T1000 (cell line): ENCODE measurements around the gene DNM3.

Experiments used
- DNase-seq: peaks from one replicate; lab custom pipeline; 2025; ENCODE audit warnings: mixed read lengths; lab: John Stamatoyannopoulos, UW

DNM3 gene

DNA sequence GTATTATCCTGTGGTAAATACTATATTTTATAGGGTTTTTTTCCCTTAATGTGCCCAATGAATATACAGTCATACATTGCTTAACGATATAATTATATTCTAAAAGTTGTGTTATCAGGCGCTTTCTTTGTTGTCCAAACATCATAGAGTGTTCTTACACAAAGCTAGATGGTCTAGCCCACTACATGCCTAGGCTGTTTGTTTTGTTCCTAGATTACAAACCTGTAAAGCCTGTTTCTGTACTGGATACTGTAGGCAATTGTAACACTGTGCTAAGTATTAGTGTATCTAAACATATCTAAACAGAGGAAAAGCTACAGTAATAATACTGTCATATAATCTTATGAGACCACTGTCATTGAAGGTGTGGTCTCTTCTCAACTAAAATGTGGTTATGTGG lies 336.6 kb downstream of the DNM3 start:
- no peak for DNase-seq

- no peak for DNase-seq
These were observed 337.6 kb downstream of the DNM3 start for GRCh38 chr1:172178886-172179285.

GRCh38 chr1:172179918-172180317 lies 338.6 kb downstream of the DNM3 start:
- no peak for DNase-seq

- DNase-seq, result no peak
These were observed 339.4 kb downstream of the DNM3 start for GRCh38 chr1:172180501-172181285.

- DNase-seq, result no peak
These were observed 343.4 kb downstream of the DNM3 start for GRCh38 chr1:172184506-172185191.

GRCh38 chr1:172185211-172185610 lies 343.9 kb downstream of the DNM3 start:
- DNase-seq, result no peak

DNA sequence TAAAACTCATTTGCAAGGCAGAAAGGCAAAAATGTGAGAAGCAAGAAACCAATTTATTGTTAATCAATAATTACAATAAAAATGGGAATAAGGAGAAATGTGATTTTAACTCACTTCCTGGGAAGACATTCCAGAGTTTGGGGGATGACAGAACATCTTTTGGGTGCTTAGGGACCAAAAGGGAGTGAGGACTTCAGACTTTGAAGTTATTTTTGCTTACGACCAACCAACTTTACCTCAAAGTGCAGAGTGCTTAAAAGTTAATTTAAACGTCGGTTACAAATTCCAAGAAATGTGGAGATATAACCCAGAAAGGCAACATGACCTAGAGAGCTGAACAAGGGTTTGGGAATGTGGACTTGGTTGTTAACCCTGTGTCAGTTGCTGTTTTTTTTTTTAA lies 344.7 kb downstream of the DNM3 start:
- DNase-seq, result no peak

GRCh38 chr1:172201572-172201971 lies 360.3 kb downstream of the DNM3 start:
- no peak for DNase-seq

DNA sequence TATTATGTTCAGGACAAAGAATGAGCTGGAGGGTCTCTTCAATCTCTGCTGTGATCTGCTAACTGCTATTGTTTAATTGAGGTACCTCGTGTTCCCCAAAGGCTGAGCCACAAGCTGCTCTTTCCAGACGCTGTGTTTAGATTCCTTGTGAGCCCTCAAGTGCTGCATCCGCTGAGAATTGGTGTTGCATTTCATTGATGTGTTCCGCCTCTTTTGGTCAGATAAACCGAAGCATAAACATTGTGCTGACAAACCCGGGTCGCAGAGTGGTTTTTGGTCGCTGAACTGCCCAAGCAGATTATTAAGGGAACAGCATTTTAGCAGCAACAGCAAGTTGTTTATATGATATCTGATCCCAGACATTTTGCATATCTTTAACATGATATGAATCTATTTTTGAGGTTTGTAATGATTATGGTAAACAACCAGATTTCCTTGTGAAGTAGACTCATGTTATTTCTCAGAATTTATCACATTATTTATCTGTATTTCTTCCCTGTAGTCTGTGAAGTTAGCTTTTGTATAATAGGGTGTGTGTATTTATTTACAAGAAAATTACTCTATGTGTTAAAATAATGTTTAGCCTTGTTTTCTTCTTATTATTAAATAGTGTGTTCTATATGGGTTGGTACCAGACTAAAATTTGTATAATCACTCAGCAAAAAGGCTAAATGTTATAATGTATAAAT lies 362.0 kb downstream of the DNM3 start:
- no peak for DNase-seq

- no peak for DNase-seq
These were observed 362.6 kb downstream of the DNM3 start for GRCh38 chr1:172203902-172204301.

GRCh38 chr1:172206256-172206655 lies 365.0 kb downstream of the DNM3 start:
- DNase-seq, result no peak

GRCh38 chr1:172208635-172209034 lies 367.3 kb downstream of the DNM3 start:
- DNase-seq, result no peak

- DNase-seq, result no peak
These were observed 369.9 kb downstream of the DNM3 start for GRCh38 chr1:172211221-172211620.

GRCh38 chr1:172212124-172212523 lies 370.8 kb downstream of the DNM3 start:
- DNase-seq, result no peak

DNA sequence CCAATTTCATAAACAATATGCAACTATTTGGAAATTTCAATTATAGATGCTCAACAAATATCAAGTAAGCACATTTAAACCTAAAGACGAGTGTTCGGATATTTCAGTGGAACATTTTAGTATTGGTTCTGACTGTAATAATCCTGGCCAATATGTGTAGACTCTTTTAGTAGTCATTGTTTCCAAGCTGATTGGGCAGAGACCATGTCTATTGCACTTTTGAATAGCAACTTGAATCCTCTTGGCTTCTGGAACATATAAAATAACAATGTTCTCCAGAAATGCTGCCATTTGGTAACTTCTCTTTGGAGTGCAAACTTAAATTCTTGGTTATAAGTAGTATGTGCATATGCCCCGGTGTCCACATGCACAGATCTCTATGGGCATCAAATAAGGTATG lies 373.7 kb downstream of the DNM3 start:
- DNase-seq, result no peak

GRCh38 chr1:172219966-172220365 lies 378.7 kb downstream of the DNM3 start:
- no peak for DNase-seq

- DNase-seq, result no peak
These were observed 379.1 kb downstream of the DNM3 start for GRCh38 chr1:172220376-172220775.

GRCh38 chr1:172221436-172221835 lies 380.1 kb downstream of the DNM3 start:
- no peak for DNase-seq

DNA sequence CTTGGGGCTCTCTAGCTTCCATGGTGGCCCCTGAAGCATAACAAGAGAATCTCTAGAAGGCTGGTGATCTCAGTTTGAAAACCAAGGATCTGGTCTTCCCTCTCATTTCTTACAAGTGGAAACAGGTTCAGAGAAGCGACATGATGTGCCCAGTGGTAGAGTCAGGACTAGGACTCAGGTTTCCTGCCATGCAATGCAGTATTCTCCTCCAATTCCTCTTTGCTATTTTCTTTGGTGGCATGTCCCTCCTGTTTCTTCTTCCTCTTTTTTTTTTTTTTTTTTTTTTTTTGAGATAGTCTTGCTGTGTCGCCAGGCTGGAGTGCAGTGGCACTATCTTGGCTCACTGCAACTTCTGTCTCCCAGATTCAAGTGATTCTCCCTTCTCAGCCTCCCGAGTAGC lies 383.6 kb downstream of the DNM3 start:
- DNase-seq, result no peak

DNA sequence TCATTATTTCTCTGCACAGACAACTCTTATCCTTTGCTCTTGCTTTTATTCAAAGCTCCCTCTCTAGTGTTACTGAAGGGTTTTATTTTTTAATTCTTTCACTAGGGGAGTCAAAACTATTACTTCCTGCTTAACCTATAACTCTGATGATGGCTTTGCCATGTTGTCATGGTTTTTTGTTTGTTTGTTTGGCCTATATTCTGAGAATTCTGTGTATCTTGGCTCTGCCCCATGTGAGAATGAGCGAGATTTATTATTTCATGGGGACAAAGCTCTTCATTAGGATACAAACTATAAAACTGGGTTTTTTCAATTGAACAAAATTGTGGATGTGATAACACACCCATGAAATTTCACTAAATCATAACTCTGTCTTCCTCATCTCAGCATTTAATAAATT lies 388.6 kb downstream of the DNM3 start:
- DNase-seq, result no peak

DNA sequence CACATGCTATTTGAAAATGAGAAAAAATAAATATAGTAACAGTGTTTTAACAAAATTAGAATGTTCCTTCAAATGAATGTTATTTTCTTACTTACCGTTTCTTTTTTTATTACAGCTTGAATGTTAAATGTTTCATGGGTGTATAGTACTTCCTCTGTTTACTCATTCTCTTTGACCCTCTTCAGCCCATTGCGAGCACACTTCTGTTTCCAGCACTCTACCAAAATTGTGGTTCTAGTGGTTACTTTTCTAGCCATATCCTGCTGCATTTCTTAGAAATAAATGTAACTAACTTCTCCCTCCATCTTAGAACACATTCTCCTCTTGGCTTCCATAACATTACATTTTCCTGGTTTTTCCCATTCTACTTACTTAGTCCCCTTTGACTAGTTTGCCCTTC lies 389.2 kb downstream of the DNM3 start:
- DNase-seq, result no peak

DNA sequence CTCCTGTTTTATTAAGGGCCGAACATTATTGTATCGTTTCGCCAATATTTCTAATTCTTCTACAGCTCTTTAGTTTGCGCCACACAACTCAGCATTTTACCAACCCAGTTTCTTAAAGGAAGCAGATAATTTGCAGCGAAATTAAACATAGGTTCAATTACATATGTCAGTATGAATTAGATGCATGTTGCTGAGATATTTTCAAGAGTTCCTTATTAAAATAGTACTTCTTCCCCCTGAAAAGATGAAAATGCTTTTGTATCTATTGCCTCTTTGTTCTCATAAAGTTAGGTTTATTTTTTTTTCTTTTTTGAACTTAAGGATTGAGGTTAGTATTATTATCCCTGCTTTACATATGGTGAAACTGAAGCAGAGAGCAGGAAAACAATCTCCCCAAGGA lies 395.7 kb downstream of the DNM3 start:
- DNase-seq, result no peak

DNA sequence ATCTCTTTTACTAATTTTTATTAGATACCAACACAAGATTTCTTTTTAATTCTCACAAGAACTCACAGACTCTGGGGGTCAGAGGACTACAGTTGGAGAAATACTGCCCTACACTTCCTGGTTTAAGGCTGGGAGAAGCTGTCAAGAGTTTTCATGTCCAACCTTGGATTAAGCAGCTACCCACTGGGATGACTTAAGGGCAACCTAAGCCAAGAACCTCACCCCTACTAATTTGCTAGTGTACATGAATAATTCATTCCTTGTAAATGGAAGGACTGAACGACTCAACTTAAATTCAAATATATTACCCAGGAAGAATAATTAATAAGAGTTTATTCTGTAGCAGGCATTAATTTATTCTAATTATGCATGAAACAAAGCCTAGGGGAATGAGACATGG lies 396.9 kb downstream of the DNM3 start:
- DNase-seq, result no peak
